ENCODE results near the gene OR6P1.

DNA sequence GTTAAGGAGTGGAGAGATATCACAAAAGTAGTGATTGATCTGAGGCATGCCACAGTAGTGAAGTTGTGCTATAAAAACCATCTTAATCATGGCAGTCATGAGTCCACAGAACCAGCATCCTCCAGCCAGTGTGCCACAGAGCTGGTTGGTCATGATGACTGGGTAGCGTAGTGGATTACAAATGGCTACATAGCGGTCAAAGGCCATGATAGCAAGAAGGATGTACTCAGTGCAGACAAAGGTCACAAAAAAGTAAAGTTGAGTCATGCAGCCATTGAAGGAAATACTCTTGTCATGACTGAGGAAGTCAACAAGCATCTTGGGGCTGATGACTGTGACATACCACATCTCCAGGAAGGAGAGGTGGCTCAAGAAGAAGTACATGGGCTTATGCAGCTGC is 22.8 kb downstream of the OR6P1 start:
- no peak for TF ChIP-seq CTCF (IDR thresholded peaks at IDR 0.05)
- no peak for TF ChIP-seq POLR2A (IDR thresholded peaks at IDR 0.05)
- no peak for TF ChIP-seq POLR2AphosphoS5 (IDR thresholded peaks at IDR 0.05; ENCODE audit: insufficient read depth in 1 of 2, low read depth in 1 of 2)
